Fibroblast of lung (primary cell): ENCODE results near the gene LMF1. TPM values are rescaled to one million over a fixed set of nuclear protein-coding genes. Genes with fewer than 3 reads are reported as not detected.
"Not testable (repeated sequence)": the region's sequence is repeated elsewhere in the genome, so short reads cannot be mapped to it uniquely, and the experiment has no call there.

Source experiments
- DNase-seq, 2 donors: peaks; one replicate each; pipeline versions ENCODE4 v3.0.0 to v3.0.0-alpha.2; 2010; ENCODE audit warnings: low read depth in 2 of 2
- H2AFZ ChIP-seq: 2 replicates; pipeline ENCODE4 v1.5.1; 2012; ENCODE audit warnings: low read length, control low read depth, inconsistent platforms
- H3K27ac ChIP-seq: 2 replicates; pipeline ENCODE4 v1.5.1; 2011; ENCODE audit warnings: low read length, control low read depth; ENCODE audit not compliant: insufficient read depth
- H3K27me3 ChIP-seq: 2 replicates; pipeline ENCODE4 v1.5.1; 2011; ENCODE audit warnings: mild to moderate bottlenecking, low read length; ENCODE audit not compliant: control insufficient read depth, insufficient read depth
- H3K36me3 ChIP-seq: 2 replicates; pipeline ENCODE4 v1.5.1; 2011; ENCODE audit warnings: low read length; ENCODE audit not compliant: control insufficient read depth, insufficient read depth
- H3K4me1 ChIP-seq: 2 replicates; pipeline ENCODE4 v1.5.1; 2011; ENCODE audit warnings: low read length; ENCODE audit not compliant: control insufficient read depth, insufficient read depth; ENCODE audit errors: extremely low read depth
- H3K4me2 ChIP-seq: 2 replicates; pipeline ENCODE4 v1.5.1; 2011; ENCODE audit warnings: low read length, control low read depth; ENCODE audit not compliant: insufficient read depth; ENCODE audit errors: extremely low read depth
- H3K4me3 ChIP-seq, 4 experiments: fragments of 200-600 bp in 1 of 4; sonication (generic) in 1 of 4; replicated peaks in 1 of 4; 2 replicates each; pipeline ENCODE4 v1.5.1; 2011 to 2016; ENCODE audit warnings: low read length in 4 of 4, low read depth in 3 of 4, mild to moderate bottlenecking in 3 of 4, control low read depth in 2 of 4, inconsistent platforms in 1 of 4, mixed read lengths in 1 of 4; ENCODE audit not compliant: insufficient read depth in 1 of 4; ENCODE audit errors: control extremely low read depth in 1 of 4
- H3K79me2 ChIP-seq: 2 replicates; pipeline ENCODE4 v1.5.1; 2012; ENCODE audit warnings: mild to moderate bottlenecking, low read length, inconsistent platforms; ENCODE audit not compliant: control insufficient read depth, insufficient read depth
- H3K9ac ChIP-seq: 2 replicates; pipeline ENCODE4 v1.5.1; 2011; ENCODE audit warnings: mild to moderate bottlenecking, low read length, control low read depth; ENCODE audit not compliant: insufficient read depth
- H3K9me3 ChIP-seq: 2 replicates; pipeline ENCODE4 v1.5.1; 2012; ENCODE audit warnings: low read depth, low read length; ENCODE audit not compliant: control insufficient read depth, insufficient read depth
- H4K20me1 ChIP-seq: 2 replicates; pipeline ENCODE4 v1.5.1; 2011; ENCODE audit warnings: low read length; ENCODE audit not compliant: control insufficient read depth, insufficient read depth; ENCODE audit errors: extremely low read depth
- EZH2 ChIP-seq: IDR thresholded peaks from 2 replicates; pipeline ENCODE4 v1.5.1; 2012; ENCODE audit warnings: low read length, control low read depth, mild to moderate bottlenecking; ENCODE audit errors: missing control alignments
- polyA plus RNA-seq, 2 donors: library from polyadenylated mRNA; depleted of rRNA in 1 of 2; stranded (reverse) in 1 of 2; unstranded in 1 of 2; fragments of >200 nt; gene quantifications; 2 replicates each; pipeline ENCODE4 v1.2.1, GENCODE V29; 2011 to 2012; ENCODE audit warnings: missing spikeins in 1 of 2
- total RNA-seq: library from RNA; depleted of rRNA; stranded (reverse); fragments of >200 nt; gene quantifications from 2 replicates; pipeline ENCODE4 v1.2.1, GENCODE V29; 2014
- TF ChIP-seq, protein P1 (sequence below), 2 donors: IDR thresholded peaks in 1 of 2; conservative IDR thresholded peaks in 1 of 2; 1 replicate in 1 of 2; 2 replicates in 1 of 2; pipeline ENCODE4 v1.5.1; 2011 to 2012; ENCODE audit warnings: low read length in 2 of 2, control low read depth in 1 of 2, inconsistent platforms in 1 of 2, low read depth in 1 of 2, mild to moderate bottlenecking in 1 of 2

The LMF1 gene
- total and polyA plus RNA-seq, 2 donors (not counting 1 experiment from before 2014, with no cell fraction given): 12.3 to 12.6 TPM

DNA sequence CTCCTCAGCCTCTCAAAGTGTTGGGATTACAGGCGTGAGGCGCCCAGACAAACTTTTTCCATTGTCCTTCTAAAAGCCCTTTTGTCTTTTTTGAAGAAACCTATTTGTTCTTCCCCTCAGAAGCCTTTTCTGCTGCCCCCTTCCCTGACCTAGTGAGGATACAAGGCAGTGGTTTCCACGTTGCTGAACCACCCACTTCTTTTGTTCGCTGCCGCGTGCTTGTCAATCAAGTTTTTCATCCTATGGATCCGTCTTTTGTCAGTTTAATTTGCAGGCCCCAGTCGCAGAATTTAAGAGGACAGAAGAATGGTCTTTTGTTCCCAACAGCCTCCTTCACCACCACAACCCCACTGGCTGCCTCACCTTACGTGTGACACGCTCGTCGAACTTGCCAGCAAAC, 150.0 kb downstream of the LMF1 start:
- Histone ChIP-seq H3K4me1 (no peaks in the 10 kb centered on the region), H3K36me3 (no peaks in the 10 kb centered on the region), H2AFZ (no peak overlapping the region), H3K27ac (no peak overlapping the region), H3K27me3 (no peaks in the 10 kb centered on the region), H4K20me1 (no peaks in the 10 kb centered on the region), H3K79me2 (no peaks in the 10 kb centered on the region), H3K9ac (no peak overlapping the region), H3K4me2 (no peak overlapping the region), H3K9me3 (peaks cover 3% of the 10 kb centered on the region), H3K4me3 (no peak overlapping the region)
- no peak for TF ChIP-seq EZH2
- TF ChIP-seq, protein P1, sequence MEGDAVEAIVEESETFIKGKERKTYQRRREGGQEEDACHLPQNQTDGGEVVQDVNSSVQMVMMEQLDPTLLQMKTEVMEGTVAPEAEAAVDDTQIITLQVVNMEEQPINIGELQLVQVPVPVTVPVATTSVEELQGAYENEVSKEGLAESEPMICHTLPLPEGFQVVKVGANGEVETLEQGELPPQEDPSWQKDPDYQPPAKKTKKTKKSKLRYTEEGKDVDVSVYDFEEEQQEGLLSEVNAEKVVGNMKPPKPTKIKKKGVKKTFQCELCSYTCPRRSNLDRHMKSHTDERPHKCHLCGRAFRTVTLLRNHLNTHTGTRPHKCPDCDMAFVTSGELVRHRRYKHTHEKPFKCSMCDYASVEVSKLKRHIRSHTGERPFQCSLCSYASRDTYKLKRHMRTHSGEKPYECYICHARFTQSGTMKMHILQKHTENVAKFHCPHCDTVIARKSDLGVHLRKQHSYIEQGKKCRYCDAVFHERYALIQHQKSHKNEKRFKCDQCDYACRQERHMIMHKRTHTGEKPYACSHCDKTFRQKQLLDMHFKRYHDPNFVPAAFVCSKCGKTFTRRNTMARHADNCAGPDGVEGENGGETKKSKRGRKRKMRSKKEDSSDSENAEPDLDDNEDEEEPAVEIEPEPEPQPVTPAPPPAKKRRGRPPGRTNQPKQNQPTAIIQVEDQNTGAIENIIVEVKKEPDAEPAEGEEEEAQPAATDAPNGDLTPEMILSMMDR (conservative IDR thresholded peaks at IDR 0.05 in 1 of 2, IDR thresholded peaks at IDR 0.05 in 1 of 2; ENCODE audit: low read depth in 1 of 2, low read length in 2 of 2): no peak
- no peak for DNase-seq

DNA sequence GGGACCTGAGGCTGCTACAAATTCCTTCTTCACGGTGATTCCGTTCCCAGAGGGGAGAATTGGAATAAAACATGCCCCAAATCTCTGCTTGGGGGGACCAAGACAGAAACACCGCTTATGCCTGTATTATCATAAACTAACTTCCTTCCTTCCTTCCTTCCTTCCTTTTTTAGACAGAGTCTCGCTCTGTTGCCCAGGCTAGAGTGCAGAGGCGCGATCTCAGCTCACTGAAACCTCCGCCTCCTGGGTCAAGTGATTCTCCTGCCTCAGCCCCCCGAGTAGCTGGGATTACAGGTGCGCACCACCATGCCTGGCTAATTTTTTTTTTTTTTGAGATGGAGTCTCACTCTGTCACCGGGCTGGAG, 150.8 kb downstream of the LMF1 start:
- H3K9me3 ChIP-seq, H3K4me2 ChIP-seq, H2AFZ ChIP-seq, DNase-seq, H3K79me2 ChIP-seq, H3K4me3 ChIP-seq, H4K20me1 ChIP-seq, H3K4me1 ChIP-seq, H3K36me3 ChIP-seq, H3K27ac ChIP-seq, H3K27me3 ChIP-seq, H3K9ac ChIP-seq: not testable (repeated sequence)

DNA sequence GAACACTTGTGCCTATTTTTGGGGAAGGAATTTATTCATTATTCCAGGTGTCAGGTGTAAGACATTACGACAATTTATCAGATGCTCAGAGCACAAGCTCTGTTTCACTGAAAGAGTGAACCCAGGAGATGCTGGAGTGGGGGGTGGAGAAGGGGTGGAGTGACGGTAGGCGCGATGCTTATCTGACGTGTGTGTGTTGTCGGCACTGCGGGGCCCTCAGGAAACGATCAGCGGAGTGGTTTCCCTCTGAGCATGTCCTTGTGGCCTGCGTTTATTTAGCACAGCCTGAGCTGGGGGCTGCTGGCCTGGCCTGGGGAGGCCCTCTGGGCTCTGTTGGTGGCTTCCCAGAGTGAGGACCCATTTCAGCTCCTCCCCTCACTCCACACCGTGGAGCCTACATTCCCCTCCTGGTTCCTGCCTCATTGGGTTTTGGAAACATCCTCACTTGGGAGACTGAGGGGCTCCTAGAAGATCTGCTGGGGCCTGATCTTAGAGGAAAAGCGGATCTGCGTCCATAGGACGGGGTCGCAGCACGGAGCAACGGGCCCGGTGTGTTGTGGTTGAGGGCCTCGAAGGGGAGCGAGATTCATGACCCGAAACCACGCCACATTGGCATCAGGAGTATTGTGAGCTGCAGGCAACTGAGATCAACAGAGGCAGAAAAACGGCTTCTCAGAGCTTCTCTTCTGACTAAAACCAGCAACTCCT, 151.3 kb downstream of the LMF1 start:
- no peak overlapping the region for H3K4me3 ChIP-seq
- no peaks in the 10 kb centered on the region for H4K20me1 ChIP-seq
- no peak overlapping the region for H3K9ac ChIP-seq
- H3K4me1 ChIP-seq: no peaks in the 10 kb centered on the region
- no peak overlapping the region for H2AFZ ChIP-seq
- peaks cover 3% of the 10 kb centered on the region for H3K9me3 ChIP-seq
- no peaks in the 10 kb centered on the region for H3K27me3 ChIP-seq
- no peak for TF ChIP-seq EZH2
- TF ChIP-seq, protein P1 (conservative IDR thresholded peaks at IDR 0.05 in 1 of 2, IDR thresholded peaks at IDR 0.05 in 1 of 2; ENCODE audit: low read depth in 1 of 2, low read length in 2 of 2): no peak
- no peak overlapping the region for H3K4me2 ChIP-seq
- DNase-seq: no peak
- no peak overlapping the region for H3K27ac ChIP-seq
- H3K79me2 ChIP-seq: no peaks in the 10 kb centered on the region
- H3K36me3 ChIP-seq: no peaks in the 10 kb centered on the region
